GM21723 (cell line): Measurements from ENCODE around the gene ADGRL2.
"Not testable (repeated sequence)": the region's sequence is repeated elsewhere in the genome, so short reads cannot be mapped to it uniquely, and the experiment has no call there.

Experiments
- ATAC-seq: cut with Tn5 transposase; IDR thresholded peaks from one replicate; pipeline ENCODE4 v1.9.1; 2021; ENCODE audit warnings: mild to moderate bottlenecking, moderate library complexity; ENCODE audit not compliant: unreplicated experiment

Gene ADGRL2

GRCh38 chr1:81846630-81847029 is 45.9 kb downstream of the ADGRL2 start:
- ATAC-seq = no peak

GRCh38 chr1:81847063-81847462 is 46.3 kb downstream of the ADGRL2 start:
- ATAC-seq = no peak

- no peak for ATAC-seq
Observed at GRCh38 chr1:81848880-81849682, 48.3 kb downstream of the ADGRL2 start.

- no peak for ATAC-seq
Observed at GRCh38 chr1:81850031-81850430, 49.3 kb downstream of the ADGRL2 start.

- no peak for ATAC-seq
Observed at GRCh38 chr1:81850495-81850894, 49.8 kb downstream of the ADGRL2 start.

- no peak for ATAC-seq
Observed at GRCh38 chr1:81851217-81851616, 50.5 kb downstream of the ADGRL2 start.

GRCh38 chr1:81852961-81853360 is 52.2 kb downstream of the ADGRL2 start:
- no peak for ATAC-seq

- ATAC-seq = no peak
Observed at GRCh38 chr1:81867235-81867634, 66.5 kb downstream of the ADGRL2 start.

- no peak for ATAC-seq
Observed at GRCh38 chr1:81869307-81869706, 68.6 kb downstream of the ADGRL2 start.

GRCh38 chr1:81871091-81871490 is 70.4 kb downstream of the ADGRL2 start:
- not testable (repeated sequence) for ATAC-seq

- ATAC-seq = no peak
Observed at GRCh38 chr1:81873946-81874345, 73.2 kb downstream of the ADGRL2 start.

- no peak for ATAC-seq
Observed at GRCh38 chr1:81874461-81874860, 73.7 kb downstream of the ADGRL2 start.

- no peak for ATAC-seq
Observed at GRCh38 chr1:81874940-81875339, 74.2 kb downstream of the ADGRL2 start.

- ATAC-seq = no peak
Observed at GRCh38 chr1:81876901-81877733, 76.4 kb downstream of the ADGRL2 start.

- no peak for ATAC-seq
Observed at GRCh38 chr1:81877940-81878339, 77.2 kb downstream of the ADGRL2 start.

GRCh38 chr1:81878538-81878937 is 77.8 kb downstream of the ADGRL2 start:
- ATAC-seq = no peak

- ATAC-seq = no peak
Observed at GRCh38 chr1:81880781-81881180, 80.0 kb downstream of the ADGRL2 start.

GRCh38 chr1:81885291-81885690 is 84.6 kb downstream of the ADGRL2 start:
- no peak for ATAC-seq

GRCh38 chr1:81886292-81886691 is 85.6 kb downstream of the ADGRL2 start:
- not testable (repeated sequence) for ATAC-seq

GRCh38 chr1:81887421-81888144 is 86.8 kb downstream of the ADGRL2 start:
- ATAC-seq = no peak

- no peak for ATAC-seq
Observed at GRCh38 chr1:81889166-81889565, 88.4 kb downstream of the ADGRL2 start.
